Smooth muscle cell of the umbilical artery (primary cell): ENCODE results near the gene ARG2. TPM values are rescaled to one million over a fixed set of nuclear protein-coding genes. Genes with fewer than 3 reads are reported as not detected.

Source experiments
- total RNA-seq: library from RNA; depleted of rRNA; stranded (reverse); fragments of >200 nt; gene quantifications from 2 replicates; pipeline ENCODE4 v1.2.3, GENCODE V29; 2014

The ARG2 gene
- total RNA-seq: 4.6 and 4.8 TPM in 2 replicates

GRCh38 chr14:67619446-67620216 lies at the start of gene ARG2:
ARG2 (plus strand) TSS chr14:67619920; CDS start chr14:67619978, 58 bp downstream.

DNA sequence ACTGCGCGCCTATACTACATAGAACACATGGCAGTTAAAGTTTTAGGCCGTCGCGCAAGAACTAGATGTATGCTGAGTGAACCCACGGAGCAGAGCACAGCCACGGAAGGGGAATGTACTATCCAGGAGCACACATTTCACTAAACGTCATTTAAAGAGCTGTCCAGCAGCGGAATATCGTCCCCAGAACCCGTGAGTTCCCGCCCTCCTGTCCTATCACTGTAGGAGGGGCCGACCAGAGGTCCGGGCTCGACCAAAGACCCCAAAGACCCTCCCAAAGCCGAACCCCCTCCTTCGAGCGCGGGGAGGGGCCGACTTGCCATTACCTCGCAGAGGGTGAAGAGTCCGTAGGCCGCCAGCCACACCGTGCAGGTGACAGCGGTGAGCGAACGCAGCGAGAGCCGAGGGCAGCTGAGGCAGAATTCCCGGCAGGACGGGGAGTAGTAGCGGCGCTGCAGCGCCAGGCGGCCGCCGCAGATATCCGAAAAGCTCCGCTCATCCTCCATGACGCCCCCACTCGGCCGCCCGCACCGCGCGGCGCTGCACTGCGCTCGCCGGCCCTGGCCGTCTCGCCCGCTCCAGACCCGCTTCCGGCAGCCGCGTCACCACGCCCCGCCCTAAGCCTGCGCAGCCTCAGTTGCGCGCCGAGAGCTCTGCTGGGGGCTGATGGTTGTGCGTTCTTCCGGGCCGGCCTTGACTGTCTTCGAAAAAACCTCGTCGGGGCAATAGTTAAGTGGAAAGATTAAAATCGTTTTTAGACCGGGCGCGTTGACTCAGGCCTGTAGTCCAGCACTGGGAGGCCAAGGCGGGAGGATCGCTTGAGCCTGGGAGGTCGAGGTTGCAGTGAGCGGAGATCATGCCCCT lies 19.8 kb upstream of the ARG2 start, which contains the start of gene PIGH:
TSS of gene PIGH (minus strand) at position 571 of the 864 bp plus-strand sequence. CDS start at position 506, 65 bp downstream.

GRCh38 chr14:67674480-67675218 lies 54.9 kb downstream of the ARG2 start, which contains the start of gene VTI1B:
VTI1B (minus strand) TSS chr14:67674632; CDS start chr14:67674489, 143 bp downstream.

GRCh38 chr14:67695394-67695949 lies 75.8 kb downstream of the ARG2 start, which contains the start of gene RDH11:
RDH11 (minus strand) TSS chr14:67695764; CDS start chr14:67695703, 61 bp downstream.

Other genes with a start within 250 kb of the ARG2 start
- 8.9 and 17.9 TPM in 2 replicates for gene PLEK2, start 207.8 kb upstream of the ARG2 start, total RNA-seq
- gene TMEM229B, start 131.2 kb upstream of the ARG2 start, total RNA-seq: 1.8 and 2.4 TPM in 2 replicates
- 1.0 and 1.5 TPM in 2 replicates for gene PLEKHH1, start 86.6 kb upstream of the ARG2 start, total RNA-seq
- gene PIGH, start 19.7 kb upstream of the ARG2 start, total RNA-seq: 10.2 and 13.7 TPM in 2 replicates
- 61.8 and 71.2 TPM in 2 replicates for gene VTI1B, start 54.7 kb downstream of the ARG2 start, total RNA-seq
- 171 and 184 TPM in 2 replicates for gene RDH11, start 75.8 kb downstream of the ARG2 start, total RNA-seq
- gene RDH12, start 82.0 kb downstream of the ARG2 start, total RNA-seq: not detected in 2 replicates
- gene ZFYVE26, start 196.7 kb downstream of the ARG2 start, total RNA-seq: 17.2 and 22.0 TPM in 2 replicates
- 20.5 and 27.5 TPM in 2 replicates for gene RAD51B, start 199.9 kb downstream of the ARG2 start, total RNA-seq